CD4-positive, alpha-beta T cell treated with Interleukin-12 subunit alpha and Interleukin-12 subunit beta, for 1 hour (primary cell): ENCODE data around the gene NOL4L.

Experiments used
- DNase-seq: peaks from one replicate; pipeline ENCODE4 v3.0.0-alpha.2; 2020

NOL4L gene

GRCh38 chr20:32574296-32575226, 10.6 kb downstream of the NOL4L start:
- DNase-seq: no peak

DNA sequence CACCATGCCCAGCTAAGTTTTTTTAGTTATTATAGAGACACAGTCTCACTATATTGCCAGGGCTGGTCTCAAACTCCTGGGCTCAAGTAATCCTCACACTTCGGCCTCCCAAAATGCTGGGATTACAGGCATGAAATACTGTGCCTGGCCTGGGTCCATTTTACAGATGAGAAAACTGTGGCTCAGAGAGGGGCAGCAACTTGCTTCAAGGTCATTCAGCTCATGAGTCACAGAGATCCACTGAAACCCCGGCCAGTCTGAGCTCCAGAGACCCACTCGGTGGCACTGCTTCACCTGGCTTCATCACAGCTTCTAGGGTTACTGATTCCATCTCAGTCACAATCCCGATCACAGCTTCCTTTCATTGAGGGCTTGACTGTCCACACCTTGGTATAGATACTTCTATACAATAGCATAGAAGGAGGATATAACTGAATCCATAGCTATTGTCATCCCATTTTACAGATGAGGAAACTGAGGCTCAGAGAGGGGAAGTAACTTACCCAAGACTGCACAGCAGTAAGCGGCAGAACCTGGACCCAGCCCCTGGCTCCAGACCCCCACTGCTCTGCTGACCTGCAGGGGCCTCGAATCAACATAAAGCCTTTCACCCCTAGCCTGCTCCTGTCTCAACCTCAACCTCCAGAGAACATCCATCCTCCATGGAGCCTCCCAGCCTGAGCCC, 11.8 kb downstream of the NOL4L start:
- DNase-seq: no peak

DNA sequence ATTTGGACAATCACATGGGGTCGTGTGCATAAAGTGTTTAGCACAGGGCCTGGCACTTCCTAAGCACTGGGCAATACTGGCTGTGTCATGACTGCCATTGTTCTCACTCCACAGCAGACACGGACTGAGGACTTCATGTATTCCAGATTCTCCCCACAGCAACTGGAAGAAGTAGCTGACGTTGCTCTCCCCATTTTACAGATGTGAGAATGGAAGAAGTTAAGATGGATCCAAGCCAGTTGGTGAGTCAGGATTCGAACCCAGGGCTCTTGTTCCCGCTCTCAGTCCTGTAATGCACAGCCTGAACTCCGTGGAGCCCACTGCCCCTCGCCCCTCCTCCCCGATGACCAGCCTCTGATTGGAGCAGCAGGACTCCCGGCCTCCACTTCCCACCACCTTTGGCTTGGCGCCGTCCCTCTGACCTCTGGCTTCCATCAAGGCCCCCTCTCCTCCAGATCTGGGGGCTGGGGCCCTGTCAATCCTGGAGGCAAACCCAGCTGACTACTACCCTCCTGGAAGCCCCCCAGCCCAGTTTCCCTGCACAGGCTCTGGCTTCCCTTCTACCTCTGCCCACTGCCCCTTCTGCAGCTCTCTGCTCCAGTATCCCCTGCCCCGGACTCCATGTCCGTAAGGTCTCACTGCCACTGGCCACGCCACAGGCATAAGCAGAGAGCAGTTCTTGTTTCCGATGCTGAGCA, 12.7 kb downstream of the NOL4L start:
- no peak for DNase-seq

DNA sequence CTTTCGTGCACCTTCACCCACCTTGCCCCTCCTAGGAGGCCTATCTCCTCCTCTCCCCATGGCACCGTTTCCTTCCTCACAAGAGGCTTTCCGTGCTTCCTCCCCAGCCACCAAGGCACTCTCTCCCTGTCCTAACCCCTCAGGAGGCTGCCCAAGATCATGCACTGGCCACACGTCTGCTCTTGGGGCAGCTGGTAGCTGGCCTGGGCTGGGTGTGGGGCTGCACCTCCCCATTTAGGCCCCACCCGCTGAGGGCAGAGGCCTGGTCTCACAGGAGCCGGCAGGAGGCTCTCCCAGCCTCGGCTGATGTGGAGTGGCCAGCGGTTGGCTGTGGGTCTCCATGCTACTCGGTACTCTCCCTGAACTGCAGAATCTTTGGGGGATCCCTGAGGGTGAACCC, 13.6 kb downstream of the NOL4L start:
- DNase-seq: no peak

DNA sequence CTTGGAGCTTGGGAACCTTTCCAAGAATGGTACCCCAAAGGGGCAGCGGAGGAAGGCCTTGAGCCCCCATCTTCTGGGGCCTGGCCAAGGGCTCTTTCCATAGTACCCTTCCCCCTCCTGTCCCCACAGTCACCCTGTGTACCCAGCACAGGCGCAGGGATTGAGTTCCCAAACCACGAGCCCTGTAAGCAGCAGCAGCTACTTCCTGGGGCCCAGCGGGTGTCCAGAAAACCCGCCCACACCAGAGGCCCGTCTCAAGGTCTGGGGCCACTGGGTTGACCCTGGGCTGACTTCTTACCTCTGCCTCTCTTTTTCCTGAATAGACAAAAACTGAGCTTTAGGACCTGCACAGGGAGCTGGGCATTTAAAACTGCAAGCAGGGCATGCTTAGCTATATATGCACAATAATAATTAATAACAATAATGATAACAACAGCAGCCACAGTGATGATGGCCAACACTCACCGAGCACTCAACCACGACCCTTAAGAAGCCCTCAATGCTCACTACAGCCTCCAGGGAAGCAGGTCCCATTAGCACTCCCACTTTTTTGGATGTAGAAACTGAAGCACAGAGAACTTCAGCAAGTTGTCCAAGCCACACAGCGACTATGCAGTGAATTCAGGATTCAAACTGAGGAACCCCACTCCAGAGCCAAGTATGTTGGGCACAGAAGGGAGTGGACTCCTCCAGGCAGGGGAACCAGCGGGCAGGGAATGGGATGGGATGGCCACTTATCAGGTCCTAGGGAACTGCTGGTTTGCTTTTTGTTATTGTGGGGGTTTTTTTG, 14.5 kb downstream of the NOL4L start:
- no peak for DNase-seq

- DNase-seq: peak; percentile 23
Observed at GRCh38 chr20:32569380-32570305, 15.5 kb downstream of the NOL4L start.

- no peak for DNase-seq
Observed at GRCh38 chr20:32569018-32569379, 16.1 kb downstream of the NOL4L start.

- no peak for DNase-seq
Observed at GRCh38 chr20:32567384-32568178, 17.6 kb downstream of the NOL4L start.

DNA sequence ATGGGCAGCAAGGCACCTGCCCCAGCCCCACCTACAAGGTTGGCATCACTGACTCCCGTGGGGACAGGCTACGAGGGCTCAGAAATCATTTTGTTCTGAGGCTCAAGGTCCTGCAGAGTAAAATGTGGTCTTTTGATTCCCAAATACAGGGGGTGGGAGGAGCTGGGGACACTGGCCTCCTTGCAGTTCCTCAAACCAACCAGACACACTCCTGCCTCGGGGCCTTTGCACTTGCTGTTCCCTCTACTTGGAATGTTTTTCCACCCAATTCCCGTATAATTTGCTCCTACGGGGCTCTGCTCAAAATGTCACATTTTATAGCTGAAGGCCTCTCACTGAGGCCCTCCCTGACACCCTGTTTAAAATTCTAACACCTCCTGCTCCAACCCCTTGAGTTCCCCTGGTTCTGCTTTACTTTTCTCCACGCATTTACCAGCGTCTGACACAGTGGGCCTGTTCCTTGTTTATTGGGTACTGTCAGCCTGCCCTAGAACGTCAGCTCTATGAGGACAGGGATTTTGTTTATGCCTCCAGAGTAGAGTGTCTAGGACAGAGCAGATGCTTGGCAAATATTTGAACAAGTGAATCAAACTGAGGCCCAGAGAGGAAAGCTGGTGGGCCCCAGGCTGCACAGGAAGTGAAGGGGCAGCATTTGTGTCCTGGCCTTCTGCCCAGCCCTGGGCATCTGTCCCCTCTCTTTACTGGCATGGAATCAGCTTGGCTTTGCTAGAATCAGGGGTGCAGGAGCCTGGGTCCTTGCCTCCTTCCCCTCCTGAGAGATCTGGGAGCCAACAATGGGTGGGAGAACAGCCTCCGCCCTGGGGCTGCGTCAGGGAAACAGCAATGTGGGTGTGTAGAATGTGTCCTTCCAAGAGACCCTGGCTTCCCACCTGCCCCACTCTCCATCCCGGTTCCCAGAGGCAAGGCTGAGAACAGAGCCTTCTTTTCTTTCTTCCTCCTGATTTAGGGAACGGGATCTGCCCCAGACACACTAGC, 18.5 kb downstream of the NOL4L start:
- DNase-seq: no peak

- no peak for DNase-seq
Observed at GRCh38 chr20:32565735-32566032, 19.4 kb downstream of the NOL4L start.

GRCh38 chr20:32564921-32565734, 20.0 kb downstream of the NOL4L start:
- DNase-seq: no peak

DNA sequence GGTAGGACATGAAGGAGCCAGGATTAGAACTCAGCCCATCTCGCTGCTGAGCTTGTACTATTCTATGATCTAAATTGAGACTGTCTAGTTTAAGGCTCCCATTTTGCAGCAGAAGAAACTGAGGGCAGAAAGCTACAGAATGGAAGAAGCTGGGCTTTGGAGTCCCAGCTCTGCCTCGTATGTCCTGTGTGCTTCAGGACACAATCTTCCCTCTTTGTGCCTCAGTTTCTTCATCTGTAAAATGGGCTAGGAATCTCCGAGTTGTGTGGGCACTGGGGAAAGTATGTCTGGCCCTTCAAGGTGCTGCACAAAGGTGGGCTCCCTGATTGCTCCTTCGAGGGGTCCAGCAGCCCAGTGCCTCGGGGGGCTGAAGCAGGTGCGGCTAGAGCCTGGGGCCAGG, 20.7 kb downstream of the NOL4L start:
- DNase-seq: no peak

DNA sequence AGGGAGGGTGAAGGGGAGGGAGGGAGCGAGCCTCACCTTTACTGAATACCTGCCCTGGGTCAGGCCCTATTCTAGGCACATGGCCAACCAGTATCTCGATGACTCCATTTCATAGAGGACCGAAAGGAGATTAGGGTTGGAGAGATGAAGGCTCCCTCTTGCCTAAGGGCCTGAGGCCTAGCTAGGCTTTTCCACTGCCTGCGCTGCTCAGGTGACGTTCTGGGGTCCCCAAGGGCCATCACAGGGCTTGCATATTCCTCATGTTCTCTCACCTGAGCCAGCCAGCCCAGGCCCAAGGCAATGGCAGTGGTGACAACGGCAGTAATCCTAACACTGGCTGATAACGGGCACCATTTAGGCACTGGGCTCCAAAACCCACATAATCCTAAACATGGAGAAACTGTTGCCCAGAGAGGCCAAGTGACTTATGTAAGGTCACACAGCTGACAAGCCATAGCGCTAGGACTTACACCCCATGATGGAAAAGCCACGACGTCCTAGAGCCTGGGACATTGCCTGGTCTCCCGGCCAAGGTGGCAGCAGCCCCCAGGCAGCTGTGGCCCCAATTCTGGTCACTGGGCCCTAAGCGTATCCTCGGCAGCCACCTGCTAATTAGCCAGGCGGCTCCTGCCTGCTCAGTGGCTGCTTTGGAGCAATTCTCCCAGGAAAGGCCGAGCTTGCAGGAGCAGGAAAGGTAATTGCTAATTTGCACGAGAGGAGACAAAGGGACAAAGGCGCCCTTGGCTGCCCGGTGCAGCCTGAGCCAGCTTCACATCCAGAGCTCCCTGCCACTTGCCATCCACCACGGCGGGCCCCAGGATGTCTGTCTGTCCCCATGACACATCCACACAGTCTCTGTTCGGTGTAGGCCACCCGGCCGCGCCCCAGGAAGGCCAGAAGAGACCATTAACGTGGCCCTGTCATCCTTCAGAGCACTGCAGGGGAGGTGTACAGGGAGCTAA, 21.5 kb downstream of the NOL4L start:
- DNase-seq: no peak

DNA sequence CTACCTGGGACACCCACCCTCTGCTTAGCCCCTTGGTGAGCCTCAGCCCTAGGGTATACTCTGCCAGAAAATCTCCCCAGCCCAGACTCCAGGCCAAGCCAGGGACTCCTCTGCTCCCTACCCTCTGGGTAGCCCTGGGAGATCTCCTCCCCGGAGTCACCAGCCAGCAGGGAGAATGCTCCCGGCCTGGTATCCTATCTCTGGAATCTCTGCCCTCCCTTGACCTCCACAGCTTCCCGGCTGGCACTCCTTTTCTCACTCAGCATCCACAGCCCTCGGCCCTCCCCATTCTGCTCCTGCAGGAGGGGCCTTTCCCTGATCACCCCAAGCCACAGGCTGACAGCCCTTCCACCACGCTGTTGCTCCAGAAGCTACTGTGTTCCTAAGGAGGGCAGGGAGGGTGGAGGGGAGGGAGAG, 22.6 kb downstream of the NOL4L start:
- DNase-seq: no peak

- no peak for DNase-seq
Observed at GRCh38 chr20:32560989-32561830, 23.9 kb downstream of the NOL4L start.

DNA sequence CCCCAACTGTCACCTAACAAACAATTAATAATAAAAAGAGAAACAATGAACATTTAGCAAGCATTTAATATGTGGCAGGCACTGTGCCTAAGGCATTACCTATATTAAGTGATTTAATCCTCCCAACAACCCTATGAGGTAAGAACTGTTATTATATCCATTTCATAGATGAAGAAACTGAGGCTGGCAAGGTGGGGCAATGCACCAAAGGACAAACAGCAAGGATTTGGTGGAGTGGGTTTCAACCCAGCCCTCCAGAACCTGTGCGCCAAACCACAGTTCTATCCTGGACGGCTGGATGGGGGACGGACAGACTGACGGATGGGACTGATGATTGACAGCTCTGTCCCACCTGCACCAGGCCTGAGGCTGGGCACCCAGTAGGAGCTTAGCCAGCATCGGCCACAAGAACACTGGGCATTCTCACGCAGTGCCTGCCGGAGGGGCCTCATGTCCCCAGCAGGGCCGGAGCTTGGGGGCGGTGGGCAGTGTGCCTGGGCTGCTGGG, 24.6 kb downstream of the NOL4L start:
- DNase-seq: no peak
